Putamen (tissue), 1 donor: ENCODE results near the gene CENPM.

ENCODE experiments used
- DNase-seq: peaks from one replicate; pipeline ENCODE4 v3.0.0-alpha.2; 2016; ENCODE audit warnings: low spot score

CENPM gene, protein sequence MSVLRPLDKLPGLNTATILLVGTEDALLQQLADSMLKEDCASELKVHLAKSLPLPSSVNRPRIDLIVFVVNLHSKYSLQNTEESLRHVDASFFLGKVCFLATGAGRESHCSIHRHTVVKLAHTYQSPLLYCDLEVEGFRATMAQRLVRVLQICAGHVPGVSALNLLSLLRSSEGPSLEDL

DNA sequence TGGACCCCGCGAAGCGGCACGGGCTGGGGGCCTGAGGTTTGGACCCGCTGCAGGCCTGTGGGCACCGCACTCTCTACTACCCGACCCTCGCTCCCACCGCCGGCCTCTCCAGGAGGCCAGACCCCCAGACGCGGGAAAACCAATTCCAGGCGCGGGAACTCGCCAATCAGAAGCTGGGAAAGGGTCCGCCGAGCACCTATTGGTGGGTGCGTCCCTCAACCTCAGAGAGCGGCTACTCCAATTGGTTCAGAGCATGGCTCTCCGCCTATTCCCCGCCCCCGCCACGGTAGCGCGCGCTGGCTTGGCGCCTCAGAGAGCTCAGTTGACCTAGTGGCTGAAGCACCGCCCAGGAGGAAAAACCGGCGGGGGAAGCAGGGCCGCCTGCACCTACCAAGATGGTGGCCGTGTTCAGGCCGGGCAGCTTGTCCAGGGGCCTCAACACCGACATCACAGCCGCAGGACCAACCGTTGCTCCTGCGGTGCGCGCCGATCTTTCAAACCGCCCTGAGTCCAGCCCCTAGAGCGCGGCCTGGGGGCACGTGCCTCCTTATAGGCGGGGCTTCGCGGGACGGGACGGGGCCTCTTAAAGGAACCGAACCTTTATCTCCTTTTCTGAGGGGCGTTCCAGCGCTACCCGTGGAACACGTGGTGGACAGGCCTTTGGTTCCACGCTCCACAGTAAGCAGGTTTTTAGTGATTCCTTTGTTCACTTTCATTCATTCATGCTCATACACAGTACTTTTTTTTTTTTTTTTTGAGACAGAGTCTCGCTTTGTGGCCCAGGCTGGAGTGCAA is at the start of gene CENPM:
TSS of gene CENPM (minus strand) at position 524 of the 795 bp plus-strand sequence. CDS start at position 448, 76 bp downstream.
- peak; percentile 90 for DNase-seq

DNA sequence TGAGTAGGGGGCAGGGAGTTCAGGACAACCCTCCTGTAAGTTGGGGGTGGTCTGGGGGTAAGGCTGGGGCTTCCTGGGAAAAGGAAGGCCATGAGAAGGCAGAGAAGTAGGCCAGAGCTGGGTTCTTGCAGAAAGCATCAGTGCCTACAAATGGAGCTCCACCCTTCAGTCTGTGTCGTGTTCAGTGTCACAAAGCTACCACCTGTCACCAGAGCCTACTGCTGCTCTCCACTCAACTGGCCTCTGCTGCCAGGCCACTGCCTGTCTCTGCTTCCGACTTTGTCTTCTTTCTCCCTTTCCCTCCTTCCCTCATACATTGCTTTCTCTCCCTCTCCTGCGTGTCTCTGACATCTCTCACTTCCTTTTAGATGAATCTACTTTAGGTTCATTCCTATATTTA is 48.3 kb upstream of the CENPM start:
- no peak for DNase-seq

DNA sequence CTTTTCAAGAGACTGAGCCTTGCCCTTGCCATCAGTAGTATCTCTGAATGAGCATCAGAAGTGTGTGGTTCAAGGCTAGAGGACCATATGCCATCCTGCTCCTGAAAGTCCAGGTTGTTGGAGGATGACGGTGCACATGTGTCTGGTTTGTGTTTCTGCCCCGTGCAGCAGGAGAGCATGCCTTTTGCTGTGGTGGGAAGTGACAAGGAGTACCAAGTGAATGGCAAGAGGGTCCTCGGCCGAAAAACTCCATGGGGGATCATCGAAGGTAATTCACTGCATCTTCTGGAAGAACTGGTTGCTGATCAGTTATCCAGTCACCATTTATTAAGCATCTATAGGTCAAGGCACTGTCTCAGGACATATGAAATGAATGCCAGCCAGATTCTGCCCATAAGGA is 45.5 kb upstream of the CENPM start:
- DNase-seq: no peak

DNA sequence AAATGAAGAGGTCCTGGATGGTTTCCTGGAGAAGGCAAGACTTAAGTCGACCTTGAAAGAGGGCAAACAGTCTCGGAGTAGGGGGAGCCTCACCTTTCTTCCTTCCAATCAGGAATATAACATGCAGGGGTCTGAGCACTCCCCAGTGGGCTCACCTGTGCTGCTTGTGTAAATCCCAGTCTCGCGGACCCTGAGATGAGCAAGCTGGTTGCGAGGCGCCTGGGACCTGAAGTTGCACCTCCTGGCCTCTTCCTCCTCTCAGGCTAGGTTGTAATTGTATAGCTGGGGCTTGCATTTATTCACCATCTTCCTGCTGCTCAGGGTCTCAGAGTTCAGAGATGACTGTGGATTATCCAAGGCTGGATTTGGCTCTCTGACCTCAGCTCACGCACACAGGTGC is 44.2 kb upstream of the CENPM start:
- DNase-seq: no peak

DNA sequence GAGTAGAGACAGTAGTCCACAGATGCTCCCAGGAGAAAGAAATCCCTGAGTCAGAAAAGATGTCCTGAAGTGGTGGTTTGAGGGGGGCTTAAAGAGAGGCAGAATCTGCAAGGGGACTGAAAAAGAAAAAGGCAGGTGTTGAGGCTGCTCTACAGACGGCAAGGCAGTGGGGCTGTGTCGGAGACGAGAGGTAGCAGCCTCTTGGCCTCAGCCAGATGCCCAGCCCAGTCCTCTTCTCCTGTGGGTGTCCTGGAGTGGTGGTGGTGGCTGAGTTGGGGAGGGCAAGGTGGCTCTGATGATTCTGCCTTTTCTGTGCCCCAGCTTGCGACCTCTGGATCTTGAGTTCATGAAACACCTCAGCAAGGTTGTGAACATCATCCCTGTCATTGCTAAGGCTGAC is 42.3 kb upstream of the CENPM start:
- DNase-seq: no peak

DNA sequence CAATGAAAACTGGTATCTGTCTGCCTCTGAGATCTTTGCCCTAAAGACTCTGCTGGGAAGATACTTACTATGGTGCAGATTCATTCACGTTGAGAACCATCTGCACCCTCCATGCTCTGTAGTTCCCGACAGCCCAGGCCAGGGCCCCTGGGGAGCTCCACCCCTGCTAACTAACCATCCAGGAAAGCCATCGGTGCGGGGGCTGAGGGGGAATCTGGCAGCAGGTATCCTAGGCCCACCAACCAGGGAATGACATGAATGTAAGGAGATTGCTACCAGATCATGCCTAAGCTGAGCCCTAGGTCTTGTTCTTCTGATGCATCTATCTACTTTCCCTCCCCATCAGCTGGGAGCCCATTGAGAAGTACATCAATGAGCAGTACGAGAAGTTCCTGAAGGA is 40.3 kb upstream of the CENPM start:
- no peak for DNase-seq

DNA sequence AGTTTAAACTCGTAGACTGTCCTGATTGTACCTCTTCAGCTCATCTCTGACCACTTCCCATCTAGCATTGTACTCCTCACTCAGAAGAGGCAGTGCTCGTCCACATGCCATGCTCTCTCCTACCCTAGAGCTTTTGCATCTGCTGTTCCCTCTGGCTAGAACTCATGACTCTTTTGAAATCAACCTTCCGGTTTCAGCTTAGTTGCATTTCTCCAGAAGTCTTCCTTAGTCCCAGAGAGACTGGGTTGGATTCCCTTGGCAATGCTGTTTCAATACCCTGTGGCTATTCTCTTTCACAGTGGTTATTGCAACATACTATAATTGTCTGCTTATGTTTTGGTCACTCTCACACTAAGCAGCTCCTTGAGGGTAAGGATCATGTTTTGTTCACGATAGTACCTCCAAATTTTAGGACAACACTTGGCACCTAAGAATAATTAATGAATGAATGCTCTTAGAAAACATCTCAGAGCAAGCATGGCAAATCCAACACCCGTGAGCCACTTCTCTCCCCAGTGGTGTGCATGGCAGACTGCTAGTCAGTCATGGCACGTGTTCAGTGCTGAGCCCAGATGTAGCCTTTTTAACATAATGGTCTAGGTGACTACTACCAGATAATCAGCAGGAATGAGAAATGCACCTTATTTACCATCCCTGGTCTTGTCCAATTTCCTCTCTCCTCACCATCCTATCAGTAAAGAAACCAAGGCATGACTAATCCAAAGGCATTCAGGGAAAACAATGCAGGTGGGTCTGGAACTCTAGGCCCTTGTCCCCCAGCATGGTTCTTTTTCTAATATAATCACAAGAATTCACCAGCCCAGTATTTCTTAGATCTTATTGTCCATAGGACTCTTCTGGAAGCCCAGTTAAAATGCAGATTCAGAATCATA is 36.8 kb upstream of the CENPM start:
- no peak for DNase-seq

DNA sequence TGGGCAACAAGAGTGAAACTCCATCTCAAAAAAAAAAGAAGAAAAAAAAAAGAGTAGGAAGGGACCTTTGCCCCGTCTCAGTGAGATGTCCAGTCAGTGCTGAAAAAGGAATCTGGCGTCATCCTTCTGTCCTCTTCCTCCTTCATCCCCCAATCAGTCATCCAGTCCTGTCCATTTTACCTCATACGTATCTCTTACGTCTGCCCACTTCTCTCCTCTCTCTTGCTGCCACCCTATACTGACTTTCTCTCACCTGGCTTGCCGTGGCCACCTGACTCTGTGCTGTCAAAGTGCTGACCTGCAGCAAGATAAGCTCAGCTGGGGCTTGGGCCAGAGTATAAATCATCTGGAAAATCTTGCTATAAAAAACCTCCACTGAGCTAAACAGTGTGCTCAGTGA is 35.9 kb upstream of the CENPM start:
- no peak for DNase-seq

DNA sequence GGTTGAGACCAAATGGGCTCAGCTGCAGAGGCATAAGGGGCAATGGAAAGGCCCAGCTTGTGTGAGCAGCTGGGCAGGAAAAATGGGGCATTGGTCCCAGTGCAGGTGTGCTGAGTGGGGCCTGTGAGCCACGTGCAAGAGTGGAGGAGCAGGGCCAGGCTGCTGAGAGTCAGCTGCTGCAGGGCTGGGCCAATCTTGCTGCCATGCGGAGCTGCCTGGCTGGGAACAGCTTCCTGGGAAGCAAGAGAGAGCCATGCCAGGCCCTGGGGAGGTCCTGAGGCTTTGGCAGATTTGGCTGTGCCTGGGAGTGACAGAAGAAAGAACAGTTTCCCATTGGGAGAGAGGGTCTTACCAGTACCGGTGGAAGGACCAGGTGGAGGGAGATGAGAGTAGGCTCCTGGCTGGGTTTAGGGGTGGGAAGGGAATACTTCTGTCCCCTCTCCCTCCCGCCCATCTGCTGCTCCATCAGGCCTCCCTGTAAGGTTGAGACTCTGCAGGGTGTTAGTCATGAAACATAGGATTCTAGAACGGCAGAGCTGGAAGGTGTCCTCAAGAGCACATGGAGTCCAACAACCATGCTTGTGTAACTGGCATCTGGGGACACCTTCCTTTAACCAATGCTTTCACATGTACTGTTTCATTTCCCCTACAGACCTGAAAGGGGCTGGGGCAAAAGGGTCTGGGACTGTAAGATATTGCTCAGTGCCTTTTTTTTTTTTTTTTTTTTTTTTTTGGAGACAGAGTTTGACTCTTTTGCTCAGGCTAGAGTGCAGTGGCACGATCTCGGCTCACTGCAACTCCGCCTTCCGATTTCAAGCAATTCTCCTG is 32.7 kb upstream of the CENPM start:
- no peak for DNase-seq

DNA sequence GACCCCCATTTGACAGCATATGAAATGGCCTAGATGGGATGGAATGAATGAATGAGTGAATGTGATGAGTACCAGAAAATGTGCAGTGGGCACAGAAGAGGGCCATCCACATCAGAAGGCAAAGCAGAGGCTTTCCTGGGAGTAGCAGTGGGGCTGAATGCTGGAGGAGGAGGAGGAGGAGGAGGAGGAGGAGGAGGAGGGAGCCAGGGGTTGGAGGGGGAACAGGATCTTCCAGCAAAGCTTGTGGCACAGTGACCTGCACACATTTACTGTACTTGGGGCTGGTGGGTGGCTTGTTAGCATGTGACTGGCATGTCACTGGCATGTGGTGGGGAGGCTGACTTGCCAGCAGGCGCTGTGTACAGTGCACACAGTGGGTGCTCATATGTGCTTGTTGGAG is 31.8 kb upstream of the CENPM start:
- no peak for DNase-seq

DNA sequence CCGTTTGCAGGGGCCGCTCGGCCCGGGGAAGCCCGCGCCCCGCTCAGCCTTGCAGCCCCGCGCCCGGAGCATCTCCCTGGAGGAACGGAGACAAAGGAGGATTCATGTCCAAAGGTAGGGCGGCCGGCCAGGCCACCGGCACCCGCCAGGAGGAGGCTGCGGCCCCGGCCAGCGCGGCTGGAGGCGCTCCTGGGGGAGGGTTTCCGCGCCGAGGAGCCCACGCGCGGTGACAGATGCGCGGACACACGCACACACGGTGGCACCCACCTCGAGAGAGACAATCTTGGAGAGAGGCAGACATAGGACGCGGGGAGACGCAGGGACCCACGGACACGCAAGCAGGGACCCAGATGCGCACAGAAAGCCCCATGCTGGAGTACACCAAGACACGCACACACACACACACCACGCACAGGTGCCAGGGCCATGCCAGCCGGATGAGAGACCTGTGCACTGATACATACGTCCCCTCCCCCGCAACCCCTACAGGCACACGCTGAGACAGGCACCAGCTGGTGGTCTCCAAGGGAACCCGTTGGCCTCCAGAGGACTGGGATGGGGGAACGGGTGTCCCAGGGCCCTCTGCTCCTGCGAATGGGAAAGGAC is 30.1 kb upstream of the CENPM start:
- DNase-seq: no peak

DNA sequence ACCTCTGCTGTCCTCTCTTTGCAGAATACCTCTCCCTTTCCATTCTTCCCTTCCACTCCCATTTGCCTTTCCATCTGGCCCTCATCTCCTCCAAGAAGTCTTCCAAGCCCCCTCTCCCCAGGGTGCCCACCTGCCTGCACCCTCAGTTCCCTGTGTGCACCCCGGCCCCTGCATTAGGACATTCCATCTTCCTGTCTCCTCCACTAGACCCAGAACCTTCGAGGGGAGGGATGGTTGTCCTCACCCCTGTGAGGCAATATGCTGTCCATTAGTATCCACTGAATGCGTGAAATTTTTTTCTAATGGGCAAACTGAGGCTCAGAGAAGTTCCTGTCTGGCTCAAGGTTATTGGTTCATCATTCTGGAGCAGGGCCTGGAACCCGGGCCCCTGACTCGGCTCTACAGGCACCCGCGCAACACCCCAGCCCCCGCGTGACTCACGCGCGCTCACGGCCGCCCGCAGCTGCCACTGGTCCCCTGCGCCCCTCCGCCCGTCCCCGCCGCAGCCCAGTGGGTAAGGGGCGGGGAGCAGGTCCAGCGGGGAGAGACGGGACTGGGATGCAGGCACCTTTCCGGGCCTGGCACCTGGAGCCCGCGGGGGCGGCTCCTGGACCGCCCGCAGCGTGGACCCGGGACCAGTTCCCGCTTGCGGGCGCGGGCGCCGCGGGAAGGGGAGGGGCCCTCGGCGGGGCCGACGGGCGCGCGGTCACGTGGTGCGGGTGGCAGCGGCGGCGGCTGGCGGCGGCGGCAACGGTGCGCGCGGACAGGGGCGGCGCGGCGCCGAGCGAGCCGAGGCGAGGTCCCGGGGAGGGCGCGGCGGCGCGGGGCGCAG is 29.3 kb upstream of the CENPM start:
- DNase-seq: peak; percentile 57

DNA sequence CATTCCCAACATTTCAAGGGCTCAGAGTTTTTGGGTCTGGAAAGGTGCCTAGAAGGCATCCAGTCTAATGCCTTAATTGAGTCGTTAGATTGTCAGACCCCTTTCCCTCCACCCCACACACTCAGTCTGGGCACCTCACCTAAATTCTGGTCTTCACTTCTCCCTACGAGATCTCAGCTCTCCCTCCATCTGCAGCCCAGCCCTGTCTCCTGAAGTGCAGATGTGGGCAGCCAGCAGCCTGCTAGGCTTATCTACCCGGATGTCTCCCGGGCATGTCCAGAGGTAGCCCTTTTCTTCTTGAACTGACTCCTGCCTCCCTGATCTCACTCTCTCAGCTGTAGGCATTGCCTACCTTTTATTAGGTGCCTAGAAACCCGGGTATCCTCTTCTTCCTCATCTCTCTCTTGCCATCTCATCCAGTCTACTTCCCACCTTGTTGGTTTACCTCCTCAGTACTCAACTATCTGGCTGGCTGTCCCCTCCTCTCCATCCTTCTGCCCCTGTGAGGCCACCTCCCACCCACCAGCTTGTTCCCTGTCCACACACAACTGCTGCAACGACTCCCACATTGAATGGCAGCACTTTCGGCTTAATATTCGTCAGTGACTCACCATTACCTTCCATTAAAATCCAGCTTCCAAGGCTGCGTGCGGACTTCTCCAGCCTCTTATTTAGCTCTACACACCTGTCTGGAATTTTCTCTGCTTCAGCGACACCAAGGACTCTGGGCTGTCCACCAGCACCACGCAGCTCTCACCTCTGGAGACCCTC is 28.5 kb upstream of the CENPM start:
- DNase-seq: no peak

DNA sequence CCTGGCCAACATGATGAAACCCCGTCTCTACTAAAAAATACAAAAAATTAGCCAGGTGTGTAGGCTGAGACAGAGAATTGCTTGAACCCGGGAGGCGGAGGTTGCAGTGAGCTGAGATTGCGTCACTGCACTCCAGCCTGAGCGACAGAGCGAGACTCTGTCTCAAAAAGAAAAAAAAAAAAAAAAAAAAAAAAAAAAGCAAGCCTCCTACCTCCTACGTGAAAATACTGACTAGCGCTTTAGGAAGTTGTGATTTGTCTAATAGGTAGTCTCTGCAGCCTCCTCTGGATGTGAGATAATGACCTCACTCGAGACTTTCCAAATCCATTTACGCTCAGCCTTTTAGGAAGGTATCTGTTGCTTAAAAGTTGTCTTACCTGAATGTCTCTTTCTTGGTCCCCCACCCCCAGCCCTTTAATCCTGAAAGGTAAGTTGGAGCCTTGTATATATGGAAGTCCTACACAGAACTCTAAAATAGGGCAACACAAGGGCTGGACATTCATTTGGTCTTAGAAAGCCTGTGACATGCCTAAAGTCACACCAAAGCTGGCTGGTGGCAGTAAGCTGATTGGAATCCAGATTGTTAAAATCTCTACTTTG is 27.8 kb upstream of the CENPM start:
- DNase-seq: no peak

DNA sequence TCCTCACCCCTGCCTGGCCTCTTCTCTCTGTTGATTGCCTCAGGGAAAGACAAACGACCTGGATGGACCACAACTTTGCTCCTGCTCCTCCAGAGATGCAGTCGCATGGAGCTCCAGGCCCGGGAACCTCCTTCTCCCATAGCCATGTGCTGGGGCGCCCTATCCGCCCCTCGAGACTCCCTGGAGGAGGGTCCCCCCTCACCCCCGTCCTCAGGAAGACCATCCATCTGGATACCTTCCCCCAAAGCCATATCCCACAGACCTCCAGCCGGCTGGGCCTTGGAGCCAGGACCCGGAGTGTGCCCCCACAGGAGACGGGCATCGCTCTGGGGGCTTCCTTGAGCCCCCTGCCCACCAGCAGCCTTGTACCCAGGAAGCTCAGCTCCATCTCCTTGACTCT is 24.5 kb upstream of the CENPM start:
- no peak for DNase-seq

DNA sequence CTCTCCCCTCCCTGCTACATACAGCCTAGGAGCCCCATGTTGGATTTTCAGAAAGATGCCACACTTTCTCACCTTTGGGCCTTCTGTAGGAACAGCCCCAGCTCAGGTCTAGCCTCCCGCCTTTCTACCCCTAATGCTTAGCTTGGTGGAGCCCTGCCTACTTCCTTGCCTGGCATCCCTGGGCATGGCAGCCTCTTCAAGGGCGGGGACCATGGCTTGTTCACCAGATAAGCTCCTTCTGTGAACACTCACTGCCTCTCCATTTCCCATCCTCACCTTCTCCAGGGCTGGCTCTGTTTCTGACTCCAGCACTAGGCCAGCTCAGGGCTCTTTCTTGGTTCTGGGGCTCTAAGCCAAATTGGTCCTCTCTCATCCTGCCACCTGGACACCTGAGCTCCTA is 23.6 kb upstream of the CENPM start:
- no peak for DNase-seq

DNA sequence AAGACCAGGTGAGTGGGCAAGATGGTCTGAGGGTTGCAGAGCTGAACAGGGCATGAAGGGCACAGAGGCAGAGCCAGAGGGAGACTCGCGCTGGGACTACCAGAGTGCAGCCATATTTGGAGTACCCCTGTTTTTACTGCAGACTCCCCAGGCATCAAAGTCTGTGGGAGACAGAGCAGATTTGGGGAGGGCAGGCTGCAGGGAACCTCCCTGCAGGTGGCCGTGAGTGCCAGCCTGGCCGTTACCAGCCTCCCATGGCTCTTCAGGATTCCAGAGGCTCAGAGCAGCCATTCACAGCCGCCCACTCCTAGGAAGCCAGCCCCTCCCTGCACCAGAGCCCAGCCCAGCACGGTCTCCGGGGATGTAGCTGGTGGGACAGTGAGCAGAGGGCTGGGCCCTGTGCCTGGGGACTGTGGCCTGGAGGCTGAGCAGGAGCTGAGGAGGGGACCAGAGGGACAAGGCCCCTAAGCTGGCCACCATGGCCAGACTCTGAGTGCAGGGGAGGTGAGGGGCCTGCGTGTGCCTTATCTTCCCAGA is 22.2 kb upstream of the CENPM start, which contains the start of gene SEPTIN3:
TSS of gene SEPTIN3 (plus strand) at position 334 of the 537 bp plus-strand sequence. CDS start 2,050 bp downstream, outside the sequence.
- DNase-seq: no peak

DNA sequence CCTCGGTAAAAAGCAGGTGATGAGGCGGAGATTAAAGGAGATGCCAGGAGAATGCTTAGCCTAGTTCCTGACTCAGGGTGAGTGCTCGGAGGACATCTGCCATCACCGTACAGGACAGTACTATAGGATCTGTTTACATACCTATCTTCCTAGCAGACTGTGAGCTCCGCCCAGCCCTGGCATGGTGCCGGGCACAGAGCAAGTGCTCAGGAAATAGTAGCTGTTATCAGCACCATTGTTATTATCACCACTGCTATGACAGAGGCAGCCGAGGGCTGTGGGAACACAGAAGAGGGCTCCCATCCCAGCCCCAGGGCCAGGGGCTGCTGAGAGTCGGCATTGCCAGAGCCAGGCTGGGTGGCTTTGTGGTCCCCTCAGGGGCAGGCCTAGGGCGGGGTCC is 21.6 kb upstream of the CENPM start:
- DNase-seq: no peak
